EH (cell line): ENCODE measurements around the gene TP53RK.

Source experiments
- DNase-seq: peaks from one replicate; pipeline ENCODE4 v3.0.0-alpha.2; 2015; ENCODE audit warnings: low read depth

TP53RK gene

GRCh38 chr20:46689082-46689753 lies at the start of gene TP53RK:
Gene TP53RK (minus strand): TSS chr20:46689444. CDS start chr20:46689414, 30 bp downstream.
- DNase-seq, result peak; percentile 100

DNA sequence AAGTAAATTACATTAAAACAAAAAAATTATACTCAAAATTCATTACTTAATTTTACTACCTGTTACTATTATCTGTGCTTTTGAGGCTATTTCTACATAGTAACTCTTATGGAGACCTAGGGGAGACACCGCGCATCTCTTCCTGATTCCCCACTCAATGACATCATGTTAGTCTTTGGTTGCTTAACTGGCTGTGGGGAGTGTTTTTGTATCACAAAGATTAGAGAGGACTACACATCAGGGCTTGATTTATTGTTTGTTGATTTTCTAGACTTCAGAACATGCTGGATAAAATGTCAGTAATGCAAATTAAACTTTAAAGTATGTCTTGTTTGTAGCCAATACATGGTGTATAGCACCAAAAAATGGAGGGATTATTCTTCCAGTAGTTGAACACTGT lies 46.2 kb upstream of the TP53RK start:
- DNase-seq, result peak; percentile 12

- no peak for DNase-seq
Observed at GRCh38 chr20:46731770-46732169, 42.5 kb upstream of the TP53RK start.

- DNase-seq, result no peak
Observed at GRCh38 chr20:46725186-46726165, 36.2 kb upstream of the TP53RK start.

- DNase-seq, result no peak
Observed at GRCh38 chr20:46724343-46724959, 35.2 kb upstream of the TP53RK start.

DNA sequence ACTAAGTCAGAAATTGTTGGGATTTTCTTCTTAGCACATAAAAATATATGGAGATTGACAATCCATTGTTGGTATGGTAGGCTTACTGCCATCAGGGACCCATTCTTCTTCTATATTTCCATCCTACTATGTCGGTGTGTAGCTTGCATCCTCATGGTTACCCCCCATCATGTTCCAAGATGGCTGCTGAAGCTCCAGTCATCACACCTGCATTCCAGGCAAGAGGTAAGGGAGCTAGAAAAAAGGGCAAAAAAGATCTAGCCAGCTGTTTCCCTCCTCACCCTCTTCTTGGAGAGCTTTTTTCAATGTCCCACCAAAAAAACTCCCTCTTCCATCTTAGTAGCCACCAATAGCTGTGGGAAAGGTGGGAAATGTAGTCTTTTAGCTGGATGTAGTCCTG lies 33.8 kb upstream of the TP53RK start:
- DNase-seq, result no peak

DNA sequence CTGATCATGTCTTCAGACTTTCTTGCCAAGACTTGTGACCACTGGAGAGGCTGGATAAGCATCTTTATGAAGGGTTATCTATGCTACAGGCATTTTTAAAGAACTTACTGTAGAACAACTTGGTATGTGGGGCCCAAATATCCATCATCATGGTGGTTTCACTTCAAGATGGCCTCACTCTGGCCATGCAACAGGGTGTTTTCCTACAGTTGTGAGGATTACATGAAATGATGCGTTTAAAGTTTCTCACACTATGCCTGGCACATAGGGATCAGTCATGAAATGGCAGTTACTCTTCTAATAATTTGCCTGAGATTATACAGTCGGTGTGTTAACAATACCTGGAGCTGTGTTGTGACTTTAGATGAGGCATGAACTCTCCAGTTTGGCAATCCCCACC lies 33.2 kb upstream of the TP53RK start:
- DNase-seq, result no peak

DNA sequence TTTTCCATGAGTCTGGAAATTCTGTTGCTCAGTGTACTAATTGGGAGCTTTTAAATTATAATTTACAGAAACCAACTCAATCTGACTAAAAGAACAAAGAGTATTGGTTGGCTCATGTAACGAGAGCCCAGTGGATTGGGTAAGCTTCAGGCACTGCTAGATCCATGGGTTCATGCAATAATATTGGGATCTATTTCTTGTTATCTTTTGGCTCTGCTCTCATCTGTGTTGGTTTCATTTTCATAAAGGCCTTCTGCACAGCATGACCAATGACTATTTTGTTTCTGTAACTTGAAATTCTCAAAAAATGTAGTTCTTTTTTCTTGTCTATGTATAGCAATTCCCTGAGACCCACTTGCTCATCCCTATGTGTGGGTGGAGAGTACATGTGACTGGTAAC lies 32.2 kb upstream of the TP53RK start:
- no peak for DNase-seq

GRCh38 chr20:46720776-46721425 lies 31.7 kb upstream of the TP53RK start:
- DNase-seq, result peak; percentile 28

GRCh38 chr20:46720019-46720418 lies 30.8 kb upstream of the TP53RK start:
- DNase-seq, result no peak

DNA sequence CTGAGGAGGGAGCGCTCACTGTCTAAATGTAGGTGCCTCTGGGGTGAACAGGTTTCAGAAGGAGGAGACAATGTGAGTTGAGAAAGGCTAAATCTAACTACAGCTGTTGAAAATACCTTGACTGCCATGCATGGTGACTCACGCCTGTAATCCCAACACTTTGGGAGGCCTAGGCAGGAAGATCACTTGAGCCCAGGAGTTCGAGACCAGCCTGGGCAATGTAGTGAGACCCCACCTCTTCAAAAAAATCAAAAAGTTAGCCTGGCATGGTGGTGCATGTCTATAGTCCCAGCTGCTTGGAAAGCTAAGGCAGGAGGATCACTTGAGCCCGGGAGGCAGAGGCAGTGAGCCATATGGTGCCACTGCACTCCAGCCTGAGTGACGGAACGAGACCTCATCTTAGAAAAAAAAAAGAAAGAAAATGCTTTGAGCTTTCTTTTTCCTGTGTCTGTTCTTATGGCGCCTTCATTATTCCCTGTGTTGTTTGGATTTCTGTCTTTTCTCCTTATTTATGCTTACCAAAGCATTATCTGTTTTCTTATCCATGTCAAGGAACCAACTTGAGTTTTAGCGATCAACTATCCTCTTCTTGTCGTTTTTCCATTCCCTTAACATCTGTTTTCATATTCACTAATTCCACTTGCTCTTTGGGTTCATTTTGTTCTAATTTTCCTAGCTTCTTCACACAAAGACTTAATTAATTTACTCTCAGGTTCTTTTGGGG lies 28.7 kb upstream of the TP53RK start:
- DNase-seq, result no peak

GRCh38 chr20:46715292-46715756 lies 26.1 kb upstream of the TP53RK start:
- peak; percentile 94 for DNase-seq

DNA sequence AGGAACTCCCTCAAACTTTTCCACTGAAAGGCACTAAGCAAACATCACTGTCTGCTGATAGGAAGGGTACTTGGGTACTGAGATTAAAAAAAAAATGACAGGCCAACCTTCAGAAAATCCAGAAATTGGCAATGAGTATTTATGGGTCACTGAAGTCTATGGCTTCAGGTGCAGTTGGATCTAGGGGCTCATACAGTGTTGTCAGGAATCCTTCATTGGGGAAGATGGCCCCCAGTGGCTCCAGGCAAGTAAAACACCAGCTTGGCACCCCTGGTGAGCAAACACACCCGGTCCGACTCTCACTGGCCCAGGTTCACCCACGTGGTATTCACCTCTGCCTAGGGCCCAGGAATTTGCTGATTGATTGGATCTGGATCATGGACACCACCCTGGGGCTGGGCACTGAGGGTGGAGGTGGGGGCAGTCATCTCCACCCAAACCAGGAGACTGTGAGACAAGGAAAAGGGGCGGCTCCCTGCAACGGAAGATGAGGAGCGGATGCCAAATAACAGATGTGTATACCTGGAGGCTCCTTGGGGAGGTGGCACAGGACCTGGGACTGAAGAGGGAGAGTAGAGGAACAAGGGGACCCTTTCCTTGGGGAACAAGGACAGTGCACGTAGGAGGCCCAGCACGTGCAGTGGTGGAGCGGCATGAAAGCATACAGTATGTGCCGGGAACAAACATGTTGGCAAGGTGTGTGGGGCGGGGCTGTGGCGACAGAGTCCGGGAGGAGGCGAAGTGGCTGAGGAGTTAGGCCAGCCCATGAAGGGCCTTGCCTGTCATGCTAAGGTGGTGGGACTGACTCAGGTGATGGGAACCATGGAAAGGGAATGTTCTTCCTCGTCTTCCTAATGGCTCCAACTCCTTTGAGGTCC lies 25.0 kb upstream of the TP53RK start:
- DNase-seq, result no peak

DNA sequence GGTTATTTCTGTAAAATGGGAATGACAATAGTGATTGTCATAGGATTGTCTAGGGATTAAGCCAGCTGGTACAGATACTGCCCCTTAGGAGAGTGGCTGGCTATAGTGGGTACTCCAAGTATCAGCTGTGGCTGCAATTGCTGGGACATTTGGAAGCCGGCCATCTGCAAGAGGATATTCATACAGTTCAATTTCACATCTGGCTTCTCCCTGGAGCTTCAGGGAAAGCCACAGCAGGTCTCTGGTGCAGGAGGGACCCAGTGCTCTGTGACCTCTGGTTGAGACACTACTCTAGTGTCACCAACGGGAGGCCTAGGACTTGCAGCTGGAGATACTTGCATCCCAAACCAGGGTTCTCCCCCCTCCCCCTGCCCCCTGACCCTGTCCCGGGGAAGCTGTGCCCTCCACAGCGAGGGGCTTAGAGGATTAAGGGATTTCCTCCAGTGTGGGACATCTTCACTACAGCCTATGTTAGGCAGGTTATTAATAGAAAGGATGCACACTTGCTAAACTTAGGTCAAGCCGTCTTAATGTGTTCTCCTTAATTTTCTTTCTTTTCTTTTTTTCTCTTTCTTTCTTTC lies 22.9 kb upstream of the TP53RK start:
- no peak for DNase-seq

GRCh38 chr20:46710153-46710913 lies 21.1 kb upstream of the TP53RK start:
- peak; percentile 10 for DNase-seq

DNA sequence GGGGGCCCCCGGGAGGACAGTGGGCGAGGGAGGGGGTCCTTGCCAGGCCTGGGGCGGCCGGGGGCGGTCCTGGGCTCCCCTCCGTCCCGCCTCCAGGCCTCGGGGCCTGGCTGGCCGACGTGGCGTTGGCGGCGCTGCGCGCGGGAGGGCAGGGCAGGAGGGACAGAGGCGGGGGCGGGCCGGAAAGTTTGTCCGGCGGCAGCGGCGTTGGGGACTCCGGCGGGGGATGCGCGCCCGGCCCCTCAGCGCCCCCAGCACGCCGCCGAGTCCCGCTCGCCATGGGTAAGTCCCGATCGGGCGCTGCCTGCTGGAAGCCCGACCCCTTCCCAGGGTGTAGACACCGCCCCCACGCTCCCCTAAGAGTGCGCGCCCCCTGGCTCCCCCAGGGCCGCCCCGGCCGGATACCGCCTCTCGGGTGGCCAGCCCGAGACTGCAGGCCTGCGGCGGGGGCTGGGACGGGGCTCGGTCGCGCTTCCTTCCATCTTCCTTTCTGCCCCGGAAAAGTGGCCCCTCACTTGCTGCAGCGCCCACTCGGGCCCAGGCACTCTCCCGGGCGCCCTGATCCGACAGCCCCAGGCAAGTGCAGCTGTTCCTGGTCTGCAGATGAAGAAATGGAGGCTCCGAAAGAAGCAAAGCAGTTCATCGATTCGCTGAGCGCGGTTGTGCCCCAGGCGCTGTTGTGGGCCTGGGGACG lies 20.4 kb upstream of the TP53RK start, which contains the start of gene SLC2A10:
Gene SLC2A10, plus strand, starts transcription at position 191 of the 694 bp plus-strand sequence. Its CDS starts 88 bp downstream, at position 279.
- peak; percentile 75 for DNase-seq

DNA sequence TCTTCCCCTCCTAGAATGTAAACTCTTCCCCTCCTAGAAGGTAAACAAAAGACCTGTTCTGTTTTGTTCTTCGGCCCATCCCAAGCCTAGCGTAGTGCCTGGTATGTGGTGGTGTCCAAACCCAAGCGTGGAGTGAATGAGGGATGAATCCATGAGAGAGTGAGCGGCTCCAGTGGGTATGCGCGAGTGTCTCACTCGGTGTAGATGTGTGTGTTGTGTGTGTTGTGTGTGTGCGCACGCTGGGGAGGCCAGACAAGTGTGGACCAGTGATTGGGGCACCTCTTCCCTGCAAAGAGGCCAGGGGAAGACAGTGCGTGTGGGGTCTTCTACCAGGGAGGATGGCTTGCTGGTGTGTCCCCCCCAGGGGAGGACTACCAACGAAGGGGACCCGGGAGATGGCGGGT lies 19.8 kb upstream of the TP53RK start:
- DNase-seq, result no peak

GRCh38 chr20:46708172-46708860 lies 19.1 kb upstream of the TP53RK start:
- DNase-seq, result no peak
